Stimulated activated CD4-positive, alpha-beta T cell treated with anti-CD3 and anti-CD28 coated beads, TNF-alpha, amount 100 ng/mL, for 1 hour (primary cell): ENCODE measurements around the gene PARD6B.
"Not testable (repeated sequence)": the region's sequence is repeated elsewhere in the genome, so short reads cannot be mapped to it uniquely, and the experiment has no call there.

Experiments
- DNase-seq, 3 donors: peaks; one replicate each; pipeline ENCODE4 v3.0.0-alpha.2; 2020; ENCODE audit warnings: low read depth in 3 of 3, low spot score in 1 of 3

PARD6B gene

GRCh38 chr20:50703651-50704438, 27.5 kb upstream of the PARD6B start:
- DNase-seq, result not testable (repeated sequence)

GRCh38 chr20:50704514-50704913, 26.9 kb upstream of the PARD6B start:
- no peak for DNase-seq

GRCh38 chr20:50704971-50705370, 26.4 kb upstream of the PARD6B start:
- DNase-seq, result no peak

GRCh38 chr20:50708845-50709635, 22.3 kb upstream of the PARD6B start:
- DNase-seq, result no peak

GRCh38 chr20:50709636-50709973, 21.8 kb upstream of the PARD6B start:
- DNase-seq, result no peak

GRCh38 chr20:50710492-50711063, 20.8 kb upstream of the PARD6B start:
- no peak for DNase-seq

- no peak for DNase-seq
These were observed 20.1 kb upstream of the PARD6B start for GRCh38 chr20:50711113-50711825.

GRCh38 chr20:50712771-50713656, 18.4 kb upstream of the PARD6B start:
- no peak for DNase-seq

- DNase-seq, result no peak
These were observed 17.7 kb upstream of the PARD6B start for GRCh38 chr20:50713657-50714101.

- not testable (repeated sequence) for DNase-seq
These were observed 17.0 kb upstream of the PARD6B start for GRCh38 chr20:50714426-50714825.

- no peak for DNase-seq
These were observed 15.7 kb upstream of the PARD6B start for GRCh38 chr20:50715694-50716093.

- DNase-seq, result no peak
These were observed 14.9 kb upstream of the PARD6B start for GRCh38 chr20:50716518-50716917.

- no peak for DNase-seq
These were observed 14.1 kb upstream of the PARD6B start for GRCh38 chr20:50717312-50717711.

- DNase-seq, result no peak
These were observed 13.2 kb upstream of the PARD6B start for GRCh38 chr20:50717974-50718761.

- no peak for DNase-seq
These were observed 12.1 kb upstream of the PARD6B start for GRCh38 chr20:50719328-50719727.

GRCh38 chr20:50720026-50720425, 11.4 kb upstream of the PARD6B start:
- DNase-seq, result no peak

GRCh38 chr20:50720582-50720981, 10.8 kb upstream of the PARD6B start:
- no peak for DNase-seq

GRCh38 chr20:50721881-50722281, 9.5 kb upstream of the PARD6B start:
- DNase-seq, result no peak

GRCh38 chr20:50722424-50723155, 8.8 kb upstream of the PARD6B start:
- DNase-seq, result no peak
